NCI-H1694 treated with DMSO at 0.1 percent for 48 hours (cell line): ENCODE measurements around the gene IL9R.
A peak's percentile ranks its signal among the peaks of the same experiment; 100 is the strongest.
"Not testable (repeated sequence)": the region's sequence is repeated elsewhere in the genome, so short reads cannot be mapped to it uniquely, and the experiment has no call there.

Experiments used
- DNase-seq: peaks from one replicate; lab custom pipeline; 2025; lab: John Stamatoyannopoulos, UW

IL9R gene, protein sequence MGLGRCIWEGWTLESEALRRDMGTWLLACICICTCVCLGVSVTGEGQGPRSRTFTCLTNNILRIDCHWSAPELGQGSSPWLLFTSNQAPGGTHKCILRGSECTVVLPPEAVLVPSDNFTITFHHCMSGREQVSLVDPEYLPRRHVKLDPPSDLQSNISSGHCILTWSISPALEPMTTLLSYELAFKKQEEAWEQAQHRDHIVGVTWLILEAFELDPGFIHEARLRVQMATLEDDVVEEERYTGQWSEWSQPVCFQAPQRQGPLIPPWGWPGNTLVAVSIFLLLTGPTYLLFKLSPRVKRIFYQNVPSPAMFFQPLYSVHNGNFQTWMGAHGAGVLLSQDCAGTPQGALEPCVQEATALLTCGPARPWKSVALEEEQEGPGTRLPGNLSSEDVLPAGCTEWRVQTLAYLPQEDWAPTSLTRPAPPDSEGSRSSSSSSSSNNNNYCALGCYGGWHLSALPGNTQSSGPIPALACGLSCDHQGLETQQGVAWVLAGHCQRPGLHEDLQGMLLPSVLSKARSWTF

DNA sequence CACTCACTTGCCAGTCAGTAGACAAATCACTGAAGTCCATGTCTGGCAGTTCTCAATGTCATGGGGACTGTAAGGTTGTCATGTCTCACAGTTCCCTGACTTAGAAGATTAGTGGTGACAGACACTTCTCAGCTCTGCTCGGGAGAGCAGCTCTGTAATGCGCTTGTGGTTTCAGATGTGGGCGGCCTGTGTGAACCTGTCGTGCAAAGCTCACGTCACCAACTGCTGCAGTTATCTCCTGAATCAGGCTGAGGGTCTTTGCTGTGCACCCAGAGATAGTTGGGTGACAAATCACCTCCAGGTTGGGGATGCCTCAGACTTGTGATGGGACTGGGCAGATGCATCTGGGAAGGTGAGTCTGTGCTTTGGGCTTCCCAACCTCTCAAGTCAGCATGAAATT, at the start of gene IL9R:
Gene IL9R (plus strand): TSS at position 261 of the 400 bp plus-strand sequence. CDS start 64 bp downstream, at position 325.
- no peak for DNase-seq

- DNase-seq, result no peak
These were observed 48.4 kb upstream of the IL9R start for GRCh38 chrX:155949098-155949497.

- no peak for DNase-seq
These were observed 46.2 kb upstream of the IL9R start for GRCh38 chrX:155951237-155951789.

DNA sequence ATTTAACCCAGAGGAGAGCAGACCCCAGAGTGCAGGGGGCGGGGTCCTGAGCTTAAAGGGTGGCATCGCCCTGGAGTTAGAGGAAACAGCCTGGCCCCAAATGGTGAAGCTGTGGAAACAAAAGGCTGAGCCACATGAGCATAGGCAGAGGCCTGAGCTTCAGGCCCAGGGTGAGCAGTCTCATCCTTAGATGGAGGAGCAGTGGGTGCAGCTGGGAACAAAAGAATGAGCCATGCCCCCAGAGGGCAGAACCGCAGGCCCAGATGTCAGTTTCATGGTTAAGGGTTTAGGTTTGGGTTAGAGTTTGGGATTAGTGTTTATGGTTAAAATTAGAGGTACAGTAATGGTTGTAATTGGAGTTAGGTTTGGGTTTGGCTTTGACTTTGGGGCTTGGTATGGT, 44.4 kb upstream of the IL9R start:
- no peak for DNase-seq

DNA sequence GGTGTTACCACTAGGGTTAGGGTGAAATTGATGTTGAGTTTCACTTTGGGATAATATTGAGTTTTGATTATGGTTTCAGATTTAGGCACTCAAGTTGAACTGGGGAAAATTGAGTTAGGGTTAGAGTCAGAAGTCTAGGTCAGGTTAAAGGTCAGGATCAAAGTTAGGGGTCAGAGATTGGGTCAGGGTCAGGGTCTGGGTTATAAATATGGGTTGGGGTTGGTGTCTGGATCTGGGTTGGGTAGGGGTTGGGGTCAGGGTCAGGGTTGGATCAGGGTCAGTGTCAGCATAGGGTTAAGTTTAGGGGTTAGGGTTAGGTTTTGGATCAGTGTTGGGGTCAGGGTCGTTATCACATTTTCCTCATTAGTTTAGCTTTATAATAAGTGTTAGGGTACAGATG, 42.7 kb upstream of the IL9R start:
- DNase-seq, result no peak

DNA sequence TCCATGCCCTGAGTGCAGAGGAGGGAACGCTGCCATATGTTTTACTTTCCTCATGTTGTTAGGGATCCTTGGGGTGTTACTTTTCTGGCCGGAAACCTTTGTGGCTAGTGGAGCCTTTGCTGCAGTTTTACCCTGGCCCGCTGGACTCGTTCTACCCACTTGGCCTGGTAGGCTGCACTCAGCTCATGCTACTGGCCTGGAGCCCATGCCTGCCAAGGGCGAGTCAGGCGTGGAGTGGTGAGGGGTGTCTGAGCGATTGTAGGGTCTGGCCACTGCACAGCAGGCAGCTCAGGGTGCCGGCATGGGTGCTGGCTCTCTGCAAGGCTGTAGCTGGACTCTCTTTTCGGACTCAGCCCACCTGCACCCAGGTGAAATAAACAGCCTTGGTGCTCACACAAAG, 41.4 kb upstream of the IL9R start:
- no peak for DNase-seq

DNA sequence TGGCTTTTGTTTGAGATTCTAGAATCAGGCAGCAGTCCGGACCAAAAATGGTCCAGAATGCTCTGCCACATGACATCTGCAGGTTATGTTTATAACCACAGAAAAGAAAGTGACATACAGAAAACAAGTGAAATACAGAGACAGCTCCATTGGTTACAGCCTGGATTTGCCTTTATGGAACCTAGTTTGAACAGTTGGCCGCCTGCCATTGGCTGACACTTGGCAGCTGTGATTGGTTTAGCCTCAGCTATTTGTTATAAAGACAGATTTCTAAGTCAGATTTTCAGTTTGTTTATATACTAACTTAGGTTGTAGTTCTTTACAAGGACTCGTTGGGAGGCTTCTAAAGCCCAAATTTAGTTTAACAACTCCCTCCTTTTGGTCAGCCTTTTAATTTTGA, 40.8 kb upstream of the IL9R start:
- DNase-seq, result no peak

DNA sequence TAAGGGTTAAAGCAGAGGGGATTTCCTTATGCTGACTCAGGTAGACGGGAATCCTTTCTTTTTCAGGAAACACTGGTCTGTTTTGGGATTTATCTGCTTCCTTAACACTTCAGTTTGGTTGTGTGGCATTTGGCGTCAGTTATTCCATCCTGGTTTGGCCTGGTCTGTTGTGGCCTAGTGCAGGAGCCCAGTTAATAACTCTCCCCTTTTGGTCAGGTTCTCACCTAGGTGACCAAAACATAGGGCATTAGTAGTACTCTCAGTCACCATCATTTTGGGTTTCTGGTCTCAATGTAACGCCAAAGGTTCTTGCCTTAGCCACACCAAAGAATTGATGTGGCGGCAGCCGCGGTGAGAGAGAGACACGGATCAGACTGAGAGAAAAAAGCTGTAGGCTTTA, 39.7 kb upstream of the IL9R start:
- no peak for DNase-seq

DNA sequence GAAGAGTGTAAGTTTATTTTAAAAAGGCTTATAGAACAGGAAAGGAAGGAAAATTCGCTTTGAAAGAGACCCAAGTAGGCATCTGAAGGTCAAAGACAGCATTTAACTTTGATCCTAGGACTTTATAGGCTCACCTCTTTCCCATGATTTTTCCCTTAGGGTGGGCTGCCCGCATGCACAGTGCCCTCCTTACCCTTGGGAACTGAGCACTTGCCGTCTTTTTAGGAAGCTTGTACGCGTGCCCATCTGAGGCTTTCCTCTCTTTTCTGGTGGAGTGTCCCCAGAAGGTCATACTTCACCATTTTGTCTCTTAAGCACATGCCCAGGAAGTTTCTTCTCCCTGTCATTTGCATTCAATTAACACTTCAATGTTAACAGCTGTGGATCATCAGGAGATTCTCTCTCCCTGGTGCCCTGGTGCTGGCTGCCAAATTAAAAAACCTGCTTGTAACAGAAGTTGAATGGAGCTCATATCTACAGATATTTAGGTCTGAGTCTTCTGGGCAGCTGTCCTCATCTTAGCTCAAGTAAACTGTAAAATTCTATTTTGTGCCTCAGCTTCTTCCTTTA, 38.4 kb upstream of the IL9R start:
- DNase-seq, result no peak

DNA sequence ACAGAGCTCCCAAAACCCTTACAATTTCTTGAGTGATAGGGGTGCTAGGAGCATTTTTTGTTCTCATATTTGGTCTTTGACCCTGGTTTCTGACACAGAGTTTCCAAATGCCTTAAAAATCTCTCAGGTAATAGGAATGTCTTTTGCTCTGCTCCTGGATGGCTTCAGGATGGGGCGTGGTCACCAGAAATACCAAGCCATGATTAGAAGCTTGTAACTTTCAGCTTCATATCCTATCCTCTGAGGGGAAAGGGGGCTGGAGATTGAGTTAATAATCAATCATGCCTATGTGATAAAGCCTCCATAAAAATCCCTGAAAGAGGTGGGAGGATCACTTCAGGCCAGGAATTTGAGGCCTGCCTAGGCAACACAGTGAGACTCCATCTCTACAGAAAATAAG, 34.6 kb upstream of the IL9R start:
- no peak for DNase-seq

- peak; percentile 35 for DNase-seq
These were observed 30.6 kb upstream of the IL9R start for GRCh38 chrX:155966876-155967275.

GRCh38 chrX:155967653-155968325, 29.7 kb upstream of the IL9R start:
- DNase-seq, result no peak

DNA sequence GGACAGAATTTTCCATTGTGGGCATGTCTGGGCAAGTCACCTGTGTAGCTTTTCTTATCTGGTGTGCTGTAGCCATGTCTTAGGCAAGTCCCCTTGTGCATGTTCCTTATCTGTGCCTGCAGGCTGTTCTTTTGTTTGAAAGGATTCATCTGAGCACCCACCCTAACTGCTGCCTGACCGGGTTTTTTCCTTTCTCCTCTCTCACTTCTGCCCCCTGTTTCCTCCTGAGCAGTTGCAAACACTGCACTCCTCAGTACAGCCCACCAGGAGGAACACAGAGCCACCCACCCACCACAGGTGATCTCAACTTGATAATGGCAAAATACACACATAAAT, 29.2 kb upstream of the IL9R start:
- no peak for DNase-seq

GRCh38 chrX:155968791-155969190, 28.7 kb upstream of the IL9R start:
- no peak for DNase-seq

- DNase-seq, result not testable (repeated sequence)
These were observed 25.8 kb upstream of the IL9R start for GRCh38 chrX:155971658-155972057.

DNA sequence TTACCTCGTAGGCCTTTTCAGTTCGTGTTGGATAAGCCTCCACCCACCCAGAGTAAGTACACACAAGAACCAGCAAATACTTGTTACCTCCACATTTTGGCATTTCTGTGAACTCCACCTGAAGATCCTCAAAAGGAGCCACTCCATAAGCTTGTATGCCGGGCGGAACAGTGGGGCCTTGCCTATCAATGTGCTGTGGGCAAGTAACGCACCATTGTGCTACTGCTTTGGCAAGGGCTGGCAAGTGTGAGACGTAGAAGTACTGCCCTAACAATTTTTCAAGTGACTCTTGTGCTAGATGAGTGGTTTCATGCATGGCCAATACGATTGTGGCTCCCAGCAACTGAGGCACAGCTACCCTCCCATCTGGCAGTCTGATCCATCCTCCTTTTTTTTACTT, 25.3 kb upstream of the IL9R start:
- not testable (repeated sequence) for DNase-seq

DNA sequence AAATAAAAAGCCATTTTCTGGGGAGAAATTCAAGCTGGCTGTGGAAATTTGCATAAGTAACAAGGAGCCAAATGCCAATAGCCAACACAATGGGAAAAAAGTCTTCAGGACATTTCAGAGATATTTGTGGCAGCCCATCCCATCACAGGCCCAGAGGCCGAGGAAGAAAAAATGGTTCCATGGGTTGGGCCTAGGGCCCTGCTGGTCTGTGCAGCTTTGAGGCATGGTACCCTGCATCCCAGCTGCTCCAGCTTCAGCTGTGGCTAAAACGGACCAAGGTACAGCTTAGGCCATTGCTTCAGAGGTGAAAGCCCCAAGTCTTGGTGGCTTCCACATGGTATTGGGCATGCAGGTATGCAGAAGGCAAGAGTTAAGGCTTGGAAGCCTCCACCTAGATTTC, 14.2 kb upstream of the IL9R start:
- no peak for DNase-seq

GRCh38 chrX:155985208-155985607, 12.3 kb upstream of the IL9R start:
- no peak for DNase-seq

- not testable (repeated sequence) for DNase-seq
These were observed 10.5 kb upstream of the IL9R start for GRCh38 chrX:155986995-155987394.

DNA sequence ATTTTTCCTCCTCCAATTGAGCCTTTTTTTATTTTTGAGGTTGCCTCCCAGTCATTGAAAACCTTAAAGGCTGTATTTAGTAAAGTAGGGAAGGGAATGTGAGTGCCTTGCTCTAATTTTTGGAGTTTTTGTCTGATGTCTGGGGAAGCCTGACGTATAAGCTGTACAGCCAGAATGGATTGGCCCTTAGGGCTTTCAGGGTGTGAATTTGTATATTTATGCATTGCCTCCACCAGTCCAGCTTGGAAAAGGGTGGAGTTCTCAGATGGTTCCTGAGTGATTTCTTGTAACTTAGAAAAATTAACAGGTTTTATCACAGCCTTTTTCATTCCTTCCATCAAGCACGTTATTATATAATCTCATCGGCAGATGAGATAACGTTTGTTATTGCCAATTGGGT, 8.6 kb upstream of the IL9R start:
- no peak for DNase-seq

- DNase-seq, result no peak
These were observed 4.1 kb upstream of the IL9R start for GRCh38 chrX:155993421-155993820.

- no peak for DNase-seq
These were observed 2.1 kb upstream of the IL9R start for GRCh38 chrX:155995321-155995875.

DNA sequence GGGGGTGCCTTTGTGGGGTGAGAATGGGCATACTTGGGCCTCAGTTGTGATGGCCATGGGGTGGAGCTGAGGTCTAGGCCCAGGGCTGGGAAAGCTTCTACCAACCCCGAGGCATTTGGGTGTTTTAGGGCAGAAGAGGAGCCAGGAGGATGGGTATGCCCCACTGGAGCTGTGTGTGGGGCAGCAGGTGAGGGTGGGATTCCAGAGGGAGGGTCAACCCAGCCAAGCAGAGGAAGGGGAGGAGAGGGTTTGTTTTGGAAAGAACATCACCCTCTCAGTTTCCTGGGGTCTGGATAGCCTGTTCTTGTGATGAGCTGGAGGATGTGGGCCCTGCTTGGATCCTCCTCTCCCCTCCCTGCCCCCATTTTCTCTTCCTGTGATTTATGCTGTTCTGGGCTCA, 620 bp downstream of the IL9R start:
- no peak for DNase-seq
